Esophagus (tissue), 2 donors: ENCODE data around the gene PLP2. TPM values are rescaled to one million over a fixed set of nuclear protein-coding genes. Genes with fewer than 3 reads are reported as not detected.
"Not testable (repeated sequence)": the region's sequence is repeated elsewhere in the genome, so short reads cannot be mapped to it uniquely, and the experiment has no call there.

Source experiments
- H3K27ac ChIP-seq, 2 donors: one replicate each; pipeline ENCODE4 v1.5.1; 2013; ENCODE audit warnings: low read depth in 2 of 2, mild to moderate bottlenecking in 2 of 2, inconsistent platforms in 1 of 2, low read length in 1 of 2, moderate library complexity in 1 of 2
- H3K27me3 ChIP-seq, 2 donors: one replicate each; pipeline ENCODE4 v1.6.1; 2013; ENCODE audit warnings: low read length in 2 of 2, control low read depth in 1 of 2, mild to moderate bottlenecking in 1 of 2; ENCODE audit not compliant: insufficient read depth in 2 of 2, control insufficient read depth in 1 of 2
- H3K36me3 ChIP-seq, 2 donors: one replicate each; pipeline ENCODE4 v1.6.1; 2013; ENCODE audit warnings: low read length in 1 of 2; ENCODE audit not compliant: control insufficient read depth in 2 of 2, insufficient read depth in 2 of 2
- H3K4me1 ChIP-seq, 2 donors: one replicate each; pipeline ENCODE4 v1.6.1; 2013; ENCODE audit warnings: low read length in 1 of 2; ENCODE audit not compliant: control insufficient read depth in 2 of 2, insufficient read depth in 2 of 2
- H3K4me3 ChIP-seq, 2 donors: one replicate each; pipeline ENCODE4 v1.5.1; 2013; ENCODE audit warnings: low read length in 2 of 2, mild to moderate bottlenecking in 2 of 2, low read depth in 1 of 2, moderate library complexity in 1 of 2
- H3K9me3 ChIP-seq, 2 donors: one replicate each; pipeline ENCODE4 v1.6.1; 2013; ENCODE audit warnings: mild to moderate bottlenecking in 2 of 2, low read depth in 1 of 2, low read length in 1 of 2, moderate library complexity in 1 of 2; ENCODE audit not compliant: control insufficient read depth in 2 of 2, insufficient read depth in 1 of 2
- WGBS, 2 donors: extraction: QIAGEN DNeasy Blood & Tissue Kit; methylation state at CpG; one replicate each; pipeline ENCODE4 v1.1.7; 2013; 5-methylcytosine and 5-hydroxymethylcytosine counted together
- polyA plus RNA-seq, 2 donors: library from polyadenylated mRNA; stranded (reverse); fragments of 200-250 nt; gene quantifications; one replicate each; pipeline ENCODE4 v1.2.3, GENCODE V29; 2013
- donor health status: healthy with polysubstance abuse.
- donor health status: Bipolar disorder and iron deficiency.

The PLP2 gene
- polyA plus RNA-seq = 100 to 1,000 TPM; 267 to 453 TPM

DNA sequence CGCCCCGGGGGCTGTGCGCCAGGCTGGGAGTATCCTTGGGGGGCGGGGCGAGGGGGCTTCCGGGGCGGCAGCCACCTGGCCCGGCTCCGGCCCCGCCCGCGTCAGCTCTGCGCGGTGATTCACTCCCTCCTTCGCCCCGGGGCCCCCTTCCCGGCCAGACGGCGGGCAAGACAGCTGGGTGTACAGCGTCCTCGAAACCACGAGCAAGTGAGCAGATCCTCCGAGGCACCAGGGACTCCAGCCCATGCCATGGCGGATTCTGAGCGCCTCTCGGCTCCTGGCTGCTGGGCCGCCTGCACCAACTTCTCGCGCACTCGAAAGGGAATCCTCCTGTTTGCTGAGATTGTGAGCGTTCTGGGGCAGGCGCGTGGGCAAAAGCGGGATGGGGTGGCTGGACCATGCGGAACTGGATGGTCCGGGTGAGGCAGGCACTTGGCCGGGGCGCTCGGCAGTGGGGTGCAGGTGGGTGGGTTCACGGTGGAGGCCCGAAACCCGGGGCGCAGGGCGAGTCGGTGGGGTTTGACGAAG lies at the start of gene PLP2:
TSS of gene PLP2 (plus strand) at position 147 of the 528 bp plus-strand sequence. CDS start at position 250, 103 bp downstream.
- H3K27ac ChIP-seq = peak within 1 kb of the TSS; percentile 94 to 96
- peaks cover 0 to 4% of the 10 kb centered on the region in 2 donors for H3K4me1 ChIP-seq
- WGBS, 2 donors = 1 to 47% methylated on average over 24 to 46 of the region's 46 CpGs

DNA sequence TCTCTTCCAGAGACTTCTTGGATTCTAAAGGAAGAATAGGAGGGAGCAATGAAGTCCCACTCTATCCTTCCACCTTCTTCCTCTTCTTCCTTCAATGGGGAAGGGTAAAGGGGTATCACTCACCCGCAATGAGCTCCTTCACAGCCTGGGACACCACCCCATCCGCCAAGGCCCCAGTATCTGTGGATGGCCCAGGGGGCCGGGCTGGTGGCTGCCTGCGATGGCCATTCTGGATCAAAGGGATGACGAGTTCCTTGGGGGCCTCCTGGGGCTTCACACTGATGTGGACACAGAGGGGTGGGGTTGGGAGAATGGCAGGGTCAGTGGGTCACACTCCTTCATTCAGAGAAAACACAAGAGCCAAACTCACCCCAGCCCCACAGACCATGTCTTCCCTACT lies 49.2 kb upstream of the PLP2 start:
- no peak overlapping the region for H3K27ac ChIP-seq
- no peaks in the 10 kb centered on the region for H3K4me1 ChIP-seq
- peak overlapping the region in 1 of 2 donors; percentile 87 for H3K4me3 ChIP-seq
- no peaks in the 10 kb centered on the region for H3K27me3 ChIP-seq
- whole genome bisulfite sequencing, 2 donors = 69 to 75% methylated on average over 5 of the region's 5 CpGs
- H3K9me3 ChIP-seq = no peaks in the 10 kb centered on the region
- H3K36me3 ChIP-seq = peaks cover 0 to 9% of the 10 kb centered on the region in 2 donors

More for the DNA sequence above, at the start of gene PLP2:
- Histone ChIP-seq H3K36me3 (peaks cover 0 to 9% of the 10 kb centered on the region in 2 donors), H3K9me3 (no peaks in the 10 kb centered on the region), H3K4me3 (peak within 1 kb of the TSS; percentile 50 to 74), H3K27me3 (no peaks in the 10 kb centered on the region)

DNA sequence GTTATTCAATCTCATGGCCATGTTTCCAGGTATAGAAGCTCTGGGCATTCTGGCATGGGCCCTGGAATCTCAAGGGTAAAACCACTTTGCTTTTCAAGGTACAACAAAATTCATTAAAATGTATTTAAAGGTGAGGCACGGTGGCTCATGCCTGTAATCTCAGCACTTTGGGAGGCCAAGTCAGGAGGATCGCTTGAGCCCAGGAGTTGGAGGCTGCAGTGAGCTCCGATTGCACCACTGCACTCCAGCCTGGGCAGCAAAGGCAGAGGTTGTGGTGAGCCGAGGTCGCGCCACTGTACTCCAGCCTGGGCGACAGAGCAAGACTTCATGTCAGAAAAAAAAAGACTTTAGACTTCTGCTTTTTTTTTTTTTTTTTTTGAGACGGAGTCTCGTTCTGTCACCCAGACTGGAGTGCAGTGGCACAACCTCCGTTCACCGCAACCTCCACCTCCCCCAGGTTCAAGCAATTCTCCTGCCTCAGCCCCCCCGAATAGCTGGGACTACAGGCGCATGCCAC lies 43.9 kb upstream of the PLP2 start:
- not testable (repeated sequence) for H3K4me3 ChIP-seq, H3K27me3 ChIP-seq, H3K9me3 ChIP-seq, H3K4me1 ChIP-seq, H3K27ac ChIP-seq, H3K36me3 ChIP-seq
- WGBS, 2 donors = 80 to 86% methylated on average over 12 to 13 of the region's 13 CpGs

- 68 to 77% methylated on average over 4 of the region's 4 CpGs for WGBS, 2 donors
- no peaks in the 10 kb centered on the region for H3K9me3 ChIP-seq
- H3K4me1 ChIP-seq = no peaks in the 10 kb centered on the region
- no peak overlapping the region for H3K27ac ChIP-seq
- H3K36me3 ChIP-seq = no peaks in the 10 kb centered on the region
- no peak overlapping the region for H3K4me3 ChIP-seq
- H3K27me3 ChIP-seq = no peaks in the 10 kb centered on the region
These were observed 42.3 kb upstream of the PLP2 start for GRCh38 chrX:49129427-49129826.

- not testable (repeated sequence) for H3K4me1 ChIP-seq, H3K27me3 ChIP-seq, H3K4me3 ChIP-seq, H3K9me3 ChIP-seq, H3K27ac ChIP-seq, H3K36me3 ChIP-seq
- WGBS, 2 donors = 93 to 97% methylated on average over 7 of the region's 7 CpGs
These were observed 39.4 kb upstream of the PLP2 start for GRCh38 chrX:49132275-49132674.

DNA sequence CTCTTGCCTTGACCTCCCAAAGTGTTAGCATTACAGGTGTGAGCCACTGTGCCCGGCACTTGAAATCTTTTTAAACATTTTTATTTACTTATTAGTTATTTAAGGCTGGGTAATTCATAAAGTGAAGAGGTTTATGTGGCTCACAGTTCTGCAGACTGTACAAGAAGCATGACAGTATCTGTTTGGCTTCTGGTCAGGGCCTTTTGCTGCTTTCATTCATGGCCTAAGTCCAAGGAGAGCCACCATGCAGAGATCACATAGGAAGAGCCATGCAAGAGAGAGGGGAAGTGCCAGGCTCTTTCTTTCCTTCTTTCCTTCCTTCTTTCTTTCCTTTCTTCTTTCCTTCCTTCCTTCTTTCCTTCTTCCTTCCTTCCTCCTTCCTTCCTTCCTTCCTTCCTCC lies 37.9 kb upstream of the PLP2 start:
- Histone ChIP-seq H3K4me1 (no peaks in the 10 kb centered on the region), H3K4me3 (no peak overlapping the region), H3K27ac (no peak overlapping the region), H3K36me3 (no peaks in the 10 kb centered on the region), H3K27me3 (no peaks in the 10 kb centered on the region), H3K9me3 (no peaks in the 10 kb centered on the region)
- 86 to 100% methylated on average over 1 of the region's 1 CpG for WGBS, 2 donors

GRCh38 chrX:49137492-49137891 lies 34.2 kb upstream of the PLP2 start:
- Histone ChIP-seq H3K4me3 (no peak overlapping the region), H3K27ac (no peak overlapping the region), H3K4me1 (no peaks in the 10 kb centered on the region), H3K36me3 (no peaks in the 10 kb centered on the region), H3K9me3 (peaks cover 3 to 7% of the 10 kb centered on the region in 2 donors), H3K27me3 (no peaks in the 10 kb centered on the region)
- 83 to 88% methylated on average over 1 of the region's 1 CpG for WGBS, 2 donors

DNA sequence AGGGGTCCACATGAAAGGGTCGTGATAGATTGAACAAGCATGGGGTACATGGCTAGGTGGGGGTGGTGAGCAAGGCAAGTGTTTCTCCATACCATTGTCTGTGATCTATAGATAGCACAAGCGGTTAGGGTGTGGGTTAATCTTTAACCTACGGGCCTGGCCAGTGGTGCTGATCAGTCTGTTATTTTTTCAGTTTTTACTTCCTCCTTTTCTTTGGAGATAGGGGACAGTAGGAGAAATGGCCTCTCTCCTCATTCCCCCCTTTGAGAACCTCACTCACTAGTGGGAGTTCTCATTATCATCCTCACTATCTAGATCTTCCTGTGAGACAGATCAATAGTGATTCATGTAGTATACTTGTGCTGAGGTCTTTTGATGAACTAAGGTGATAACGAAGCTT lies 32.0 kb upstream of the PLP2 start:
- H3K27me3 ChIP-seq = no peaks in the 10 kb centered on the region
- peaks cover 3 to 7% of the 10 kb centered on the region in 2 donors for H3K9me3 ChIP-seq
- H3K4me3 ChIP-seq = no peak overlapping the region
- H3K4me1 ChIP-seq = no peaks in the 10 kb centered on the region
- no peaks in the 10 kb centered on the region for H3K36me3 ChIP-seq
- no peak overlapping the region for H3K27ac ChIP-seq
- WGBS, 2 donors = 85 to 87% methylated on average over 4 of the region's 4 CpGs

- H3K9me3 ChIP-seq, H3K4me1 ChIP-seq, H3K36me3 ChIP-seq, H3K27ac ChIP-seq, H3K4me3 ChIP-seq, H3K27me3 ChIP-seq: not testable (repeated sequence)
- WGBS, 2 donors = 48 to 49% methylated on average over 9 of the region's 9 CpGs
These were observed 29.4 kb upstream of the PLP2 start for GRCh38 chrX:49142264-49142663.

GRCh38 chrX:49143154-49143553 lies 28.5 kb upstream of the PLP2 start:
- not testable (repeated sequence) for H3K4me3 ChIP-seq, H3K27me3 ChIP-seq, H3K27ac ChIP-seq, H3K9me3 ChIP-seq, H3K4me1 ChIP-seq, H3K36me3 ChIP-seq
- 69 to 75% methylated on average over 7 of the region's 7 CpGs for WGBS, 2 donors
